ENCODE measurements around the gene FAM229A. TPM values are rescaled to one million over a fixed set of nuclear protein-coding genes. Genes with fewer than 3 reads are reported as not detected.
A peak's percentile ranks its signal among the peaks of the same experiment; 100 is the strongest.

Gene FAM229A
- total and polyA plus RNA-seq, 9 of the 15 experiments (the other 6 are each of a cell fraction or from before 2014, with no cell fraction given) = 0.04 to 21.6 (median 7.4) TPM

DNA sequence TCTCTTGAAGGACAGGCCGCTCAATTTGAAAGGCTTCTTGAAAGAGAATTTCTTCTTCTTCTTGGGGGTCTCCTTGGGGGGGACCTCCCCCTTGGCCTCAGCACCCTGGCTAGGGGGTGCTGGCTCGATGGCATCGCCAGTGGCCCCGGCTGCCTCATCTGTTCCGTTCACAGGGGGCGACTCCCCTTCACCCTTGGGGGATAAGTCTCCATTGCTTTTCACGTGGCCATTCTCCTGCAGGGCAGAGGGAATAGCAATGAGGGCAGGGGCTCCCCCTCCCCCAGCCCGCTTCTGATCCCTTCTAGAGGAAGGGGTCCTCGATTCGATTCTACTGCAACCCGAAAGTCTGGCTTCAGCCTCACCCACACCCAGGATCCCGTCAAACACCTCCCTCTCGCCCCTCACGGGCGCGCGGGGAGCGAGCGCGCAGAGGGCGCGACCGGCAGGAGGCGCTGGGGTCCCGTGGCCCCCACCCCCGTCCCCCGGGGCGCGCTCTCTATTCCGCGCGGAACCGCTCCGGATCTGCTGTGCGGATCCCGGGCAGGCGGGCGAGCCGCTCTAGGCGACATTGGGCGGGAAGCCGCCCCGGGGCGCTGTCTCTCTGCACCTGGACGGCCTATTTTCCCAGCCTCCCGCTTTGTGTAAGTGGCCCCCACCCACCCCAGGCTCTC, 27.3 kb downstream of the FAM229A start (continued):
- TF ChIP-seq, protein P1, sequence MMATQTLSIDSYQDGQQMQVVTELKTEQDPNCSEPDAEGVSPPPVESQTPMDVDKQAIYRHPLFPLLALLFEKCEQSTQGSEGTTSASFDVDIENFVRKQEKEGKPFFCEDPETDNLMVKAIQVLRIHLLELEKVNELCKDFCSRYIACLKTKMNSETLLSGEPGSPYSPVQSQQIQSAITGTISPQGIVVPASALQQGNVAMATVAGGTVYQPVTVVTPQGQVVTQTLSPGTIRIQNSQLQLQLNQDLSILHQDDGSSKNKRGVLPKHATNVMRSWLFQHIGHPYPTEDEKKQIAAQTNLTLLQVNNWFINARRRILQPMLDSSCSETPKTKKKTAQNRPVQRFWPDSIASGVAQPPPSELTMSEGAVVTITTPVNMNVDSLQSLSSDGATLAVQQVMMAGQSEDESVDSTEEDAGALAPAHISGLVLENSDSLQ (IDR thresholded peaks at IDR 0.05) = no peak
- no peak for TF ChIP-seq ZNF143 (CRISPR knock-in tag; IDR thresholded peaks at IDR 0.05)
- TF ChIP-seq CTBP1 (IDR thresholded peaks at IDR 0.05; ENCODE audit: borderline replicate concordance) = peak; percentile 94
- TF ChIP-seq NCOA1 (IDR thresholded peaks at IDR 0.05; ENCODE audit: low read depth) = no peak
- TF ChIP-seq, protein P2, sequence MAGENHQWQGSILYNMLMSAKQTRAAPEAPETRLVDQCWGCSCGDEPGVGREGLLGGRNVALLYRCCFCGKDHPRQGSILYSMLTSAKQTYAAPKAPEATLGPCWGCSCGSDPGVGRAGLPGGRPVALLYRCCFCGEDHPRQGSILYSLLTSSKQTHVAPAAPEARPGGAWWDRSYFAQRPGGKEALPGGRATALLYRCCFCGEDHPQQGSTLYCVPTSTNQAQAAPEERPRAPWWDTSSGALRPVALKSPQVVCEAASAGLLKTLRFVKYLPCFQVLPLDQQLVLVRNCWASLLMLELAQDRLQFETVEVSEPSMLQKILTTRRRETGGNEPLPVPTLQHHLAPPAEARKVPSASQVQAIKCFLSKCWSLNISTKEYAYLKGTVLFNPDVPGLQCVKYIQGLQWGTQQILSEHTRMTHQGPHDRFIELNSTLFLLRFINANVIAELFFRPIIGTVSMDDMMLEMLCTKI (IDR thresholded peaks at IDR 0.05; ENCODE audit: partially characterized antibody) = no peak
- no peak for TF ChIP-seq MBD2 (IDR thresholded peaks at IDR 0.05; ENCODE audit: borderline replicate concordance, low read depth)
- no peak for TF ChIP-seq HDAC6 (IDR thresholded peaks at IDR 0.05; ENCODE audit: low read depth, low read length)
- TF ChIP-seq ZKSCAN1 (IDR thresholded peaks at IDR 0.05; ENCODE audit: low read depth, low read length) = no peak
- TF ChIP-seq, protein P3, sequence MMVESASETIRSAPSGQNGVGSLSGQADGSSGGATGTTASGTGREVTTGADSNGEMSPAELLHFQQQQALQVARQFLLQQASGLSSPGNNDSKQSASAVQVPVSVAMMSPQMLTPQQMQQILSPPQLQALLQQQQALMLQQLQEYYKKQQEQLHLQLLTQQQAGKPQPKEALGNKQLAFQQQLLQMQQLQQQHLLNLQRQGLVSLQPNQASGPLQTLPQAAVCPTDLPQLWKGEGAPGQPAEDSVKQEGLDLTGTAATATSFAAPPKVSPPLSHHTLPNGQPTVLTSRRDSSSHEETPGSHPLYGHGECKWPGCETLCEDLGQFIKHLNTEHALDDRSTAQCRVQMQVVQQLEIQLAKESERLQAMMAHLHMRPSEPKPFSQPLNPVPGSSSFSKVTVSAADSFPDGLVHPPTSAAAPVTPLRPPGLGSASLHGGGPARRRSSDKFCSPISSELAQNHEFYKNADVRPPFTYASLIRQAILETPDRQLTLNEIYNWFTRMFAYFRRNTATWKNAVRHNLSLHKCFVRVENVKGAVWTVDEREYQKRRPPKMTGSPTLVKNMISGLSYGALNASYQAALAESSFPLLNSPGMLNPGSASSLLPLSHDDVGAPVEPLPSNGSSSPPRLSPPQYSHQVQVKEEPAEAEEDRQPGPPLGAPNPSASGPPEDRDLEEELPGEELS (CRISPR knock-in tag; IDR thresholded peaks at IDR 0.05; ENCODE audit: borderline replicate concordance) = 0 out of 2 replicates have a peak, but pooled peaks have one; percentile 4
- peak; percentile 85 for TF ChIP-seq CCNT2 (IDR thresholded peaks at IDR 0.05; ENCODE audit: borderline replicate concordance, extremely low read depth, insufficient read length, low read depth, low read length)
- TF ChIP-seq, protein P4, sequence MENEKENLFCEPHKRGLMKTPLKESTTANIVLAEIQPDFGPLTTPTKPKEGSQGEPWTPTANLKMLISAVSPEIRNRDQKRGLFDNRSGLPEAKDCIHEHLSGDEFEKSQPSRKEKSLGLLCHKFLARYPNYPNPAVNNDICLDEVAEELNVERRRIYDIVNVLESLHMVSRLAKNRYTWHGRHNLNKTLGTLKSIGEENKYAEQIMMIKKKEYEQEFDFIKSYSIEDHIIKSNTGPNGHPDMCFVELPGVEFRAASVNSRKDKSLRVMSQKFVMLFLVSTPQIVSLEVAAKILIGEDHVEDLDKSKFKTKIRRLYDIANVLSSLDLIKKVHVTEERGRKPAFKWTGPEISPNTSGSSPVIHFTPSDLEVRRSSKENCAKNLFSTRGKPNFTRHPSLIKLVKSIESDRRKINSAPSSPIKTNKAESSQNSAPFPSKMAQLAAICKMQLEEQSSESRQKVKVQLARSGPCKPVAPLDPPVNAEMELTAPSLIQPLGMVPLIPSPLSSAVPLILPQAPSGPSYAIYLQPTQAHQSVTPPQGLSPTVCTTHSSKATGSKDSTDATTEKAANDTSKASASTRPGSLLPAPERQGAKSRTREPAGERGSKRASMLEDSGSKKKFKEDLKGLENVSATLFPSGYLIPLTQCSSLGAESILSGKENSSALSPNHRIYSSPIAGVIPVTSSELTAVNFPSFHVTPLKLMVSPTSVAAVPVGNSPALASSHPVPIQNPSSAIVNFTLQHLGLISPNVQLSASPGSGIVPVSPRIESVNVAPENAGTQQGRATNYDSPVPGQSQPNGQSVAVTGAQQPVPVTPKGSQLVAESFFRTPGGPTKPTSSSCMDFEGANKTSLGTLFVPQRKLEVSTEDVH (IDR thresholded peaks at IDR 0.05; ENCODE audit: low read depth, partially characterized antibody) = peak; percentile 44
- TF ChIP-seq, protein P5, sequence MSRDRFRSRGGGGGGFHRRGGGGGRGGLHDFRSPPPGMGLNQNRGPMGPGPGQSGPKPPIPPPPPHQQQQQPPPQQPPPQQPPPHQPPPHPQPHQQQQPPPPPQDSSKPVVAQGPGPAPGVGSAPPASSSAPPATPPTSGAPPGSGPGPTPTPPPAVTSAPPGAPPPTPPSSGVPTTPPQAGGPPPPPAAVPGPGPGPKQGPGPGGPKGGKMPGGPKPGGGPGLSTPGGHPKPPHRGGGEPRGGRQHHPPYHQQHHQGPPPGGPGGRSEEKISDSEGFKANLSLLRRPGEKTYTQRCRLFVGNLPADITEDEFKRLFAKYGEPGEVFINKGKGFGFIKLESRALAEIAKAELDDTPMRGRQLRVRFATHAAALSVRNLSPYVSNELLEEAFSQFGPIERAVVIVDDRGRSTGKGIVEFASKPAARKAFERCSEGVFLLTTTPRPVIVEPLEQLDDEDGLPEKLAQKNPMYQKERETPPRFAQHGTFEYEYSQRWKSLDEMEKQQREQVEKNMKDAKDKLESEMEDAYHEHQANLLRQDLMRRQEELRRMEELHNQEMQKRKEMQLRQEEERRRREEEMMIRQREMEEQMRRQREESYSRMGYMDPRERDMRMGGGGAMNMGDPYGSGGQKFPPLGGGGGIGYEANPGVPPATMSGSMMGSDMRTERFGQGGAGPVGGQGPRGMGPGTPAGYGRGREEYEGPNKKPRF (IDR thresholded peaks at IDR 0.05; ENCODE audit: low read depth, low read length) = no peak
- TF ChIP-seq LCOR (CRISPR knock-in tag; IDR thresholded peaks at IDR 0.05) = peak; percentile 28
- TF ChIP-seq ESRRA (IDR thresholded peaks at IDR 0.05; ENCODE audit: borderline replicate concordance, low read depth) = peak; percentile 83
- TF ChIP-seq, protein P6, sequence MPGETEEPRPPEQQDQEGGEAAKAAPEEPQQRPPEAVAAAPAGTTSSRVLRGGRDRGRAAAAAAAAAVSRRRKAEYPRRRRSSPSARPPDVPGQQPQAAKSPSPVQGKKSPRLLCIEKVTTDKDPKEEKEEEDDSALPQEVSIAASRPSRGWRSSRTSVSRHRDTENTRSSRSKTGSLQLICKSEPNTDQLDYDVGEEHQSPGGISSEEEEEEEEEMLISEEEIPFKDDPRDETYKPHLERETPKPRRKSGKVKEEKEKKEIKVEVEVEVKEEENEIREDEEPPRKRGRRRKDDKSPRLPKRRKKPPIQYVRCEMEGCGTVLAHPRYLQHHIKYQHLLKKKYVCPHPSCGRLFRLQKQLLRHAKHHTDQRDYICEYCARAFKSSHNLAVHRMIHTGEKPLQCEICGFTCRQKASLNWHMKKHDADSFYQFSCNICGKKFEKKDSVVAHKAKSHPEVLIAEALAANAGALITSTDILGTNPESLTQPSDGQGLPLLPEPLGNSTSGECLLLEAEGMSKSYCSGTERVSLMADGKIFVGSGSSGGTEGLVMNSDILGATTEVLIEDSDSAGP (CRISPR knock-in tag; IDR thresholded peaks at IDR 0.05) = no peak
- no peak for TF ChIP-seq ZNF551 (CRISPR knock-in tag; IDR thresholded peaks at IDR 0.05)

Measured in K562 (cell line).